B cell (primary cell): ENCODE results near the gene ZMYM2. TPM values are rescaled to one million over a fixed set of nuclear protein-coding genes. Genes with fewer than 3 reads are reported as not detected.

Source experiments
- ATAC-seq: fragments of 200-7000 bp; cut with Tn5 transposase; one replicate; pipeline ENCODE4 v1.10.0; 2021; ENCODE audit warnings: low read depth, mild to moderate bottlenecking, moderate number of reproducible peaks, moderate library complexity
- CTCF ChIA-PET: fragments of 350-600 bp; sonication (Branson Sonifier 250); formaldehyde crosslinking; loops from one replicate; lab custom pipeline; 2021; ENCODE audit warnings: antibody characterized with exemption, inconsistent platforms; lab: Charles Lee
- POLR2A ChIA-PET: fragments of 350-600 bp; sonication (Branson Sonifier 250); formaldehyde crosslinking; loops from one replicate; lab custom pipeline; 2021; ENCODE audit warnings: antibody characterized with exemption; lab: Charles Lee
- DNase-seq: peaks from one replicate; pipeline ENCODE4 v3.0.0; 2013
- H2AFZ ChIP-seq: 2 replicates; pipeline ENCODE4 v1.6.1; 2012; ENCODE audit warnings: mild to moderate bottlenecking, low read depth, low read length; ENCODE audit not compliant: insufficient read depth, poor library complexity, severe bottlenecking
- H3K27ac ChIP-seq, 2 donors: 1 replicate in 1 of 2; 2 replicates in 1 of 2; pipeline ENCODE4 v1.5.1; 2012 to 2013; ENCODE audit warnings: low read length in 2 of 2, mild to moderate bottlenecking in 2 of 2, moderate library complexity in 1 of 2
- H3K27me3 ChIP-seq, 4 experiments: fragments of 200-600 bp in 1 of 4; sonication (generic) in 1 of 4; replicated peaks in 1 of 4; 1 replicate in 2 of 4; 2 replicates in 2 of 4; pipeline versions ENCODE4 v1.6.1 to v1.7.0; 2013 to 2016; ENCODE audit warnings: low read length in 3 of 4, mild to moderate bottlenecking in 2 of 4, mixed read lengths in 1 of 4, moderate library complexity in 1 of 4; ENCODE audit not compliant: insufficient read depth in 4 of 4, control insufficient read depth in 3 of 4; ENCODE audit errors: control extremely low read depth in 1 of 4
- H3K36me3 ChIP-seq, 2 experiments: replicated peaks in 1 of 2; 1 replicate in 1 of 2; 2 replicates in 1 of 2; pipeline versions ENCODE4 v1.6.1 to v1.7.1; 2013; ENCODE audit warnings: low read length in 1 of 2; ENCODE audit not compliant: insufficient read depth in 2 of 2, control insufficient read depth in 1 of 2; ENCODE audit errors: control extremely low read depth in 1 of 2, extremely low read depth in 1 of 2
- H3K4me1 ChIP-seq, 2 donors: fragments of 200-600 bp in 1 of 2; sonication (generic) in 1 of 2; 1 replicate in 1 of 2; 2 replicates in 1 of 2; pipeline versions ENCODE4 v1.5.1 to v1.6.1; 2013 to 2017; ENCODE audit warnings: low read length in 2 of 2; ENCODE audit not compliant: control insufficient read depth in 2 of 2, insufficient read depth in 2 of 2
- H3K4me2 ChIP-seq: replicated peaks from 2 replicates; pipeline ENCODE3; 2012; ENCODE audit warnings: mild to moderate bottlenecking, low read depth, low read length; ENCODE audit not compliant: poor library complexity, severe bottlenecking
- H3K4me3 ChIP-seq, 5 experiments: fragments of 200-600 bp in 1 of 5; sonication (generic) in 1 of 5; 1 replicate in 3 of 5; 2 replicates in 2 of 5; pipeline versions ENCODE4 v1.5.1 to v1.7.0; 2011 to 2016; ENCODE audit warnings: low read length in 4 of 5, mild to moderate bottlenecking in 4 of 5, low read depth in 2 of 5, control low read depth in 1 of 5, moderate library complexity in 1 of 5; ENCODE audit not compliant: insufficient read depth in 1 of 5; ENCODE audit errors: control extremely low read depth in 1 of 5, extremely low read depth in 1 of 5
- H3K79me2 ChIP-seq: fragments of 200-600 bp; sonication (generic); one replicate; pipeline ENCODE4 v1.6.0; 2016; ENCODE audit warnings: low read length; ENCODE audit not compliant: control insufficient read depth, insufficient read depth
- H3K9ac ChIP-seq: fragments of 200-600 bp; sonication (generic); 2 replicates; pipeline ENCODE4 v1.6.1; 2017; ENCODE audit warnings: mild to moderate bottlenecking, low read length, moderate library complexity
- H3K9me3 ChIP-seq, 3 donors: one replicate each; pipeline versions ENCODE4 v1.6.1 to v1.7.1; 2013; ENCODE audit warnings: low read length in 2 of 3; ENCODE audit not compliant: control insufficient read depth in 2 of 3, insufficient read depth in 1 of 3; ENCODE audit errors: control extremely low read depth in 1 of 3
- H4K20me1 ChIP-seq: 2 replicates; pipeline ENCODE4 v1.6.0; 2012; ENCODE audit warnings: mild to moderate bottlenecking, low read length; ENCODE audit not compliant: insufficient read depth, control insufficient read depth, poor library complexity, severe bottlenecking
- H3K27ac Mint-ChIP-seq: one replicate; pipeline ENCODE4 v1.8.0; 2021; ENCODE audit warnings: mixed read lengths
- H3K27me3 Mint-ChIP-seq: one replicate; pipeline ENCODE4 v1.8.0; 2021; ENCODE audit warnings: mixed read lengths
- H3K4me1 Mint-ChIP-seq: one replicate; pipeline ENCODE4 v1.8.0; 2021; ENCODE audit warnings: mixed read lengths
- H3K4me3 Mint-ChIP-seq: one replicate; pipeline ENCODE4 v1.8.0; 2021; ENCODE audit warnings: mixed read lengths
- H3K9me3 Mint-ChIP-seq: one replicate; pipeline ENCODE4 v1.8.0; 2022; ENCODE audit warnings: mixed read lengths; ENCODE audit not compliant: insufficient read depth
- EZH2 ChIP-seq: IDR thresholded peaks from 2 replicates; pipeline ENCODE4 v1.6.1; 2012; ENCODE audit warnings: borderline replicate concordance, low read depth, mild to moderate bottlenecking, moderate library complexity, low read length; ENCODE audit not compliant: insufficient read depth, poor library complexity, severe bottlenecking
- WGBS: methylation state at CpG from one replicate; pipeline ENCODE4 v1.1.5; 2013; ENCODE audit warnings: missing lambda C conversion rate; ENCODE audit not compliant: insufficient coverage; 5-methylcytosine and 5-hydroxymethylcytosine counted together
- intact Hi-C: fragments of 100-400 bp; cut with micrococcal nuclease; formaldehyde crosslinking; loops from one replicate; pipeline ENCODE4 v1.10.0; 2022
- polyA plus RNA-seq: library from polyadenylated mRNA; depleted of rRNA; stranded (reverse); fragments of >200 nt; gene quantifications from 2 replicates; pipeline ENCODE4 v1.2.3, GENCODE V29; 2012
- total RNA-seq, 2 donors: library from RNA; stranded (reverse); fragments of 120-200 nt in 1 of 2; gene quantifications; 1 replicate in 1 of 2; 2 replicates in 1 of 2; pipeline versions ENCODE4 v1.2.3 to v1.2.4, GENCODE V29; 2013 to 2022
- TF ChIP-seq, protein P1 (sequence below): fragments of 200-600 bp; IDR thresholded peaks from one replicate; pipeline ENCODE4 v1.8.0; 2022; ENCODE audit warnings: antibody characterized with exemption, mild to moderate bottlenecking

ZMYM2 gene
- total and polyA plus RNA-seq, 2 donors (not counting 1 experiment from before 2014, with no cell fraction given), result 21.7 to 131 TPM

DNA sequence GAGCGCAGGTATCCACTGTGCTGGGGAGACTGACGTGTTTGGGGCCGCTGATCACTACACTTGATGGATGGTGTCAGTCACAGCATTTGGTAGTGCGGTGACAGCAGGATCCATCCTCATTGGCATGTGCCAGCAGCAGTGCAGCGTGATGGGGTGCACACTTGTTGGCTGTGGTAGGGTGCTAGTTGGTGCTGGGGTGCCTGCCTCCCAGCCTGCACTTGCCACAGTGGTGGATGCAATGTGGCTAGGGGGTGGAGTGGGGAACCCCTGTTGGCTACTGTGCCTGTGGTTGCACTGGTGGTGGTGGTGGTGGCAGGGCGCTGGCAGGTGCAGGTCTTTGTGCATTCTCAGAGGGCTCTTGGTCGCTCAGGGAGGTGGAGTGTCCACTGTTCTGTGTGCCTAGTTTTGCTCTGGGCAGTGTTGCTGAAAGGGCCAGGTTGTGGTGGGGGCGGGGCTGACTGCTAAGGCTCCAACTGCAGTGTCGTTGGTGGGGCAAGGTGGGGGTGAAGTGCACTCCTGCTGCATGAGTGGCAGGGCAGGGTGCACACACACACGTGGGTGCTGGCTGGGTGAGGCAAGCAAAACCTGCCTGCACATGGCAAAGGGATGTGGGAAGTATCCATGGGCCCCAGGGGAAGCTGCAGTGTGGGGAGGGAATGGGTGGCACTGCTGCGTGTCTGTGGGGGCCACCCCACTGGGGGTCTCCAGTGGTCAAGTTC, 84.8 kb downstream of the ZMYM2 start:
- no peak for TF ChIP-seq EZH2
- TF ChIP-seq, protein P1, sequence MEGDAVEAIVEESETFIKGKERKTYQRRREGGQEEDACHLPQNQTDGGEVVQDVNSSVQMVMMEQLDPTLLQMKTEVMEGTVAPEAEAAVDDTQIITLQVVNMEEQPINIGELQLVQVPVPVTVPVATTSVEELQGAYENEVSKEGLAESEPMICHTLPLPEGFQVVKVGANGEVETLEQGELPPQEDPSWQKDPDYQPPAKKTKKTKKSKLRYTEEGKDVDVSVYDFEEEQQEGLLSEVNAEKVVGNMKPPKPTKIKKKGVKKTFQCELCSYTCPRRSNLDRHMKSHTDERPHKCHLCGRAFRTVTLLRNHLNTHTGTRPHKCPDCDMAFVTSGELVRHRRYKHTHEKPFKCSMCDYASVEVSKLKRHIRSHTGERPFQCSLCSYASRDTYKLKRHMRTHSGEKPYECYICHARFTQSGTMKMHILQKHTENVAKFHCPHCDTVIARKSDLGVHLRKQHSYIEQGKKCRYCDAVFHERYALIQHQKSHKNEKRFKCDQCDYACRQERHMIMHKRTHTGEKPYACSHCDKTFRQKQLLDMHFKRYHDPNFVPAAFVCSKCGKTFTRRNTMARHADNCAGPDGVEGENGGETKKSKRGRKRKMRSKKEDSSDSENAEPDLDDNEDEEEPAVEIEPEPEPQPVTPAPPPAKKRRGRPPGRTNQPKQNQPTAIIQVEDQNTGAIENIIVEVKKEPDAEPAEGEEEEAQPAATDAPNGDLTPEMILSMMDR, result no peak
- no peak overlapping the region for H3K9ac ChIP-seq
- peaks cover 8 to 56% of the 10 kb centered on the region in 2 experiments for H3K36me3 ChIP-seq
- H2AFZ ChIP-seq, result no peak overlapping the region
- no peak overlapping the region for H3K4me3 ChIP-seq
- intact Hi-C loops, result no loop called here
- H3K4me1 Mint-ChIP-seq, result peaks cover 14% of the 10 kb centered on the region
- H3K9me3 ChIP-seq, result no peaks in the 10 kb centered on the region
- H3K27ac ChIP-seq, result no peak overlapping the region
- no peak overlapping the region for H3K4me2 ChIP-seq
- no peak overlapping the region for H3K4me3 Mint-ChIP-seq
- ATAC-seq (no peak), DNase-seq (no peak)
- no peak overlapping the region for H3K27ac Mint-ChIP-seq
- H3K9me3 Mint-ChIP-seq, result no peaks in the 10 kb centered on the region
- peaks cover 29% of the 10 kb centered on the region for H3K79me2 ChIP-seq
- ChIA-PET CTCF (no interaction called here), POLR2A (no interaction called here)
- H4K20me1 ChIP-seq, result peaks cover 37% of the 10 kb centered on the region
- H3K4me1 ChIP-seq, result peaks cover 0 to under 1% of the 10 kb centered on the region in 2 donors
- no peaks in the 10 kb centered on the region for H3K27me3 Mint-ChIP-seq
- no peaks in the 10 kb centered on the region for H3K27me3 ChIP-seq
- WGBS, result 97% methylated on average over 11 of the region's 11 CpGs

DNA sequence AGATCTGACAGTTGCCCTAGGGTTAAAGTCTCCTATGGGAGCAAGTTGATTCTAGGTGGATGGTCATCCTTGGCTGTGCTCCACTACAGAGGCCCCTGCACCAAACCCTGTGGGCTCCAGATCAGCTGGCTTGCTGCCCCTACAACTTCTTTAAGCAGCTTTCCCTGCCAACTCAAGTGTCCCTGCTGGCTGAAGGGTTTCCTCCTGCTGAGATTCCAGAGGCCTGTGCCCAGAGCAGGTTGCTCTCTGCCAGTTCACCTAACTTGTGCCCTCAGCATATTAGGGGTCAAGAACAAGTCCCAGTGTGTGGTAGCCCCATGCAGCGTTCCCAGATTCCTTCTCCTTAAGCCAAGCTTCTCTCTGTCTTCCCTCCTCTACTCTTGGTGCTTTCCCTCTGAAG, 85.6 kb downstream of the ZMYM2 start:
- Histone ChIP-seq H3K9me3 (no peaks in the 10 kb centered on the region), H3K4me2 (no peak overlapping the region), H3K27me3 (no peaks in the 10 kb centered on the region), H4K20me1 (peaks cover 37% of the 10 kb centered on the region), H3K4me3 (no peak overlapping the region), H3K36me3 (peaks cover 8 to 49% of the 10 kb centered on the region in 2 experiments), H2AFZ (no peak overlapping the region), H3K4me1 (peaks cover 2 to 7% of the 10 kb centered on the region in 2 donors), H3K79me2 (peaks cover 24% of the 10 kb centered on the region), H3K27ac (no peak overlapping the region), H3K9ac (no peak overlapping the region)
- peaks cover 18% of the 10 kb centered on the region for H3K4me1 Mint-ChIP-seq
- no peak overlapping the region for H3K27ac Mint-ChIP-seq
- WGBS, result 100% methylated on average over 1 of the region's 1 CpG
- DNase-seq (no peak), ATAC-seq (no peak)
- no peaks in the 10 kb centered on the region for H3K9me3 Mint-ChIP-seq
- POLR2A ChIA-PET, result no interaction called here
- intact Hi-C loops, result no loop called here
- TF ChIP-seq, protein P1, result no peak
- TF ChIP-seq EZH2, result no peak
- no peak overlapping the region for H3K4me3 Mint-ChIP-seq
- H3K27me3 Mint-ChIP-seq, result no peaks in the 10 kb centered on the region
- CTCF ChIA-PET, result no interaction called here
